GM23248 (cell line): Measurements from ENCODE around the gene LYPD4. TPM values are rescaled to one million over a fixed set of nuclear protein-coding genes. Genes with fewer than 3 reads are reported as not detected.

ENCODE experiments used
- DNase-seq: peaks from one replicate; pipeline ENCODE4 v3.0.0-alpha.2; 2015
- H2AFZ ChIP-seq: fragments of 200-600 bp; sonication (generic); 2 replicates; pipeline ENCODE4 v1.6.1; 2016; ENCODE audit warnings: antibody characterized with exemption
- H3F3A ChIP-seq: fragments of 200-600 bp; sonication (generic); 2 replicates; pipeline ENCODE4 v1.6.1; 2016; ENCODE audit warnings: mild to moderate bottlenecking, antibody characterized with exemption, mixed run types; ENCODE audit not compliant: insufficient read depth
- H3K27ac ChIP-seq: fragments of 200-600 bp; sonication (generic); 2 replicates; pipeline ENCODE4 v1.5.1; 2016; ENCODE audit warnings: mild to moderate bottlenecking
- H3K27me3 ChIP-seq: fragments of 200-600 bp; sonication (generic); replicated peaks from 2 replicates; pipeline ENCODE4 v1.6.1; 2016; ENCODE audit warnings: mild to moderate bottlenecking; ENCODE audit not compliant: insufficient read depth
- H3K36me3 ChIP-seq: fragments of 200-600 bp; sonication (generic); 2 replicates; pipeline ENCODE4 v1.6.1; 2016; ENCODE audit warnings: low read depth, mild to moderate bottlenecking
- H3K4me1 ChIP-seq: fragments of 200-600 bp; sonication (generic); 2 replicates; pipeline ENCODE4 v1.6.1; 2016; ENCODE audit warnings: mild to moderate bottlenecking; ENCODE audit not compliant: insufficient read depth
- H3K4me2 ChIP-seq: fragments of 200-600 bp; sonication (generic); one replicate; pipeline ENCODE4 v1.6.1; 2016; ENCODE audit warnings: mild to moderate bottlenecking; ENCODE audit not compliant: unreplicated experiment
- H3K4me3 ChIP-seq: fragments of 200-600 bp; sonication (generic); 2 replicates; pipeline ENCODE4 v1.5.1; 2016; ENCODE audit warnings: mild to moderate bottlenecking
- H3K79me2 ChIP-seq: fragments of 200-600 bp; sonication (generic); 2 replicates; pipeline ENCODE4 v1.6.1; 2016; ENCODE audit warnings: mild to moderate bottlenecking; ENCODE audit not compliant: insufficient read depth
- H3K9ac ChIP-seq: fragments of 200-600 bp; sonication (generic); 2 replicates; pipeline ENCODE4 v1.6.1; 2016; ENCODE audit warnings: mild to moderate bottlenecking
- H3K9me2 ChIP-seq: fragments of 200-600 bp; sonication (generic); 2 replicates; pipeline ENCODE4 v1.6.1; 2016; ENCODE audit warnings: mixed run types, mild to moderate bottlenecking, moderate library complexity; ENCODE audit not compliant: insufficient read depth
- H3K9me3 ChIP-seq: fragments of 200-600 bp; sonication (generic); one replicate; pipeline ENCODE4 v1.6.1; 2017; ENCODE audit warnings: low read depth
- H4K20me1 ChIP-seq: fragments of 200-600 bp; sonication (generic); 2 replicates; pipeline ENCODE4 v1.6.0; 2016; ENCODE audit not compliant: insufficient read depth
- EZH2 ChIP-seq: fragments of 200-600 bp; sonication (generic); IDR thresholded peaks from 2 replicates; pipeline ENCODE4 v1.6.1; 2018; ENCODE audit warnings: antibody characterized with exemption, mild to moderate bottlenecking; ENCODE audit not compliant: insufficient read depth, poor library complexity, severe bottlenecking
- EZH2phosphoT487 ChIP-seq: fragments of 200-600 bp; sonication (generic); IDR thresholded peaks from 2 replicates; pipeline ENCODE4 v1.6.1; 2018; ENCODE audit warnings: antibody characterized with exemption, moderate library complexity, mild to moderate bottlenecking, low read depth; ENCODE audit not compliant: insufficient read depth
- WGBS, 2 experiments: methylation state at CpG; one replicate each; pipeline ENCODE4 v1.1.6; 2015 to 2017; ENCODE audit warnings: low lambda C conversion rate in 2 of 2, low coverage in 1 of 2; ENCODE audit errors: missing lambda C conversion rate in 2 of 2; 5-methylcytosine and 5-hydroxymethylcytosine counted together
- in situ Hi-C: fragments of 300-500 bp; cut with MboI; formaldehyde crosslinking; loops from 2 replicates; pipeline ENCODE4 v1.15.0; 2020
- polyA plus RNA-seq: library from polyadenylated mRNA; unstranded; fragments of >200 nt; fragmentation: Nextera tagmentation; extraction: Ambion mirVana; gene quantifications from 2 replicates; pipeline ENCODE4 v1.2.1, GENCODE V29; 2016
- total RNA-seq: library from RNA; depleted of rRNA; stranded (reverse); fragments of >200 nt; shearing (Covaris generic); gene quantifications from 2 replicates; pipeline ENCODE4 v1.2.3, GENCODE V29; 2014

Gene LYPD4
- total and polyA plus RNA-seq, 2 experiments from 2014 or later: not detected

DNA sequence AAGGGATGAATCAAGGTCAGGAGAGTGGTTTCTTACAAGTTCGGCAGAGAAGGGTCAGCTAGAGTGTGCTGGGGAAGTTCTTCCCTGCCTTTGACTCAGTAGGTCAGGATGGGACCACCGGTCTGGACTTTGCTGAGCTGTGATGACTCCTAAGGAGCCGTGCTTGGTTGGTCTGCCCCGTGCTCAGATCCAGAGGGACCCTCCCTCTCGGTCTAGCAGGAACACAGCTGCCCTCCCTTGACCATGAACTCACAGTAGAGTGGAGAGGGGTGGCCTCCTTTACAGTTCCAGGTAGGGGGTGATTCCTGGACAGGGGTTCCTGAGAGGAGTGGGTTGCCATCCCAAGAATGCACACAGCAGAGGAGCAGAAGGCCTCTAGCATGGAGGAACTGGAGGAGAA is 19.9 kb upstream of the LYPD4 start:
- no peak overlapping the region for H3K4me2 ChIP-seq
- in situ Hi-C loops: no loop called here
- no peaks in the 10 kb centered on the region for H3K9me2 ChIP-seq
- peak overlapping the region; percentile 12; the same call in 1 of the 2 replicates for H3K9ac ChIP-seq
- peaks cover 27% of the 10 kb centered on the region for H3K4me1 ChIP-seq
- H3K4me3 ChIP-seq: no peak overlapping the region
- WGBS, 2 experiments: 80% methylated on average over 5 of the region's 5 CpGs
- no peak for TF ChIP-seq EZH2phosphoT487
- no peak for TF ChIP-seq EZH2
- H3F3A ChIP-seq: peaks cover 73% of the 10 kb centered on the region
- H3K27me3 ChIP-seq: no peaks in the 10 kb centered on the region
- no peaks in the 10 kb centered on the region for H3K9me3 ChIP-seq
- no peak overlapping the region for H3K27ac ChIP-seq
- no peak for DNase-seq
- no peak overlapping the region for H2AFZ ChIP-seq
- peaks cover 72% of the 10 kb centered on the region for H3K36me3 ChIP-seq
- peaks cover 28% of the 10 kb centered on the region; the same call in 1 of the 2 replicates for H4K20me1 ChIP-seq
- peaks cover 86% of the 10 kb centered on the region for H3K79me2 ChIP-seq

DNA sequence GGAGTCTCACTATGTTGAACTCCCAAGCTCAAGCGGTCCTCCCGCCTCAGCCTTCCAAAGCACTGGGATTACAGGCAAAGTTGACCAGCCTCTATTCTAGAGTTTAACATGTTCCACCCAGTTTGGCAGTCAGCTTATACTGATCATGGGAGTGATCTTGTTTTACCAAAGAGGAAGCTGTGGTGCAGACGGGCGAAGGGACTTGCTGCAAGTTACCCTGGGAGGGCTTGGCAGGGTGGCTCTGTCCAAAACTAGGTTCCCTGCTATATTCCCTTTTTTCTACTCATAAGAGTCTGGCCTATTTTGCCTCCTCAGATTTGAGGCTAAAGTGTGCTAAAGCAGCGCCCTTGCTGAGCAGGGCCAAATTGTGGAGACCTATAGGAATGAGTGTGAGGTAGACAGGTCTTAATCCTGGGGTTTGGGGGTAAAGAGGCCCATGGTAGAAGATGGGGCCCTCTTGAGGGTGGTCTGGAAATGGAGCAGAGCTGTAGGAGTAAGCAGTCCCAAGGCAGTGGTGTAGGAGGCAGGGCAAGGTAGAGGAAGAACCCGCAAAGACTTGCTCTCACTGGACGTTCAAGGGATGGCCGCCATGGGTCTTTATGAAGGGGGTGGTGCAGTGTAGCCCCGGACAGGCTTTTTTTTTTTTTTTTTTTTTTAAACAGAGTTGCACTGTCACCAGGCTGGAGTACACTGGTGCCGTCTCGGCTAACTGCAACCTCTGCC is 18.9 kb upstream of the LYPD4 start:
- no peak for DNase-seq
- Histone ChIP-seq H3K4me2 (peak overlapping the region; percentile 47), H3K27ac (no peak overlapping the region), H3K9me3 (no peaks in the 10 kb centered on the region), H2AFZ (no peak overlapping the region), H3K79me2 (peaks cover 83% of the 10 kb centered on the region), H3K27me3 (no peaks in the 10 kb centered on the region), H3K4me1 (peaks cover 30% of the 10 kb centered on the region), H4K20me1 (0 out of 2 replicates have a peak, but pooled peaks cover 19% of the 10 kb centered on the region), H3K36me3 (peaks cover 64% of the 10 kb centered on the region), H3K9me2 (no peaks in the 10 kb centered on the region), H3K4me3 (no peak overlapping the region), H3K9ac (peak overlapping the region; percentile 99), H3F3A (peaks cover 67% of the 10 kb centered on the region)
- no peak for TF ChIP-seq EZH2
- WGBS, 2 experiments: 83 to 87% methylated on average over 11 of the region's 11 CpGs
- in situ Hi-C loops: no loop called here

DNA sequence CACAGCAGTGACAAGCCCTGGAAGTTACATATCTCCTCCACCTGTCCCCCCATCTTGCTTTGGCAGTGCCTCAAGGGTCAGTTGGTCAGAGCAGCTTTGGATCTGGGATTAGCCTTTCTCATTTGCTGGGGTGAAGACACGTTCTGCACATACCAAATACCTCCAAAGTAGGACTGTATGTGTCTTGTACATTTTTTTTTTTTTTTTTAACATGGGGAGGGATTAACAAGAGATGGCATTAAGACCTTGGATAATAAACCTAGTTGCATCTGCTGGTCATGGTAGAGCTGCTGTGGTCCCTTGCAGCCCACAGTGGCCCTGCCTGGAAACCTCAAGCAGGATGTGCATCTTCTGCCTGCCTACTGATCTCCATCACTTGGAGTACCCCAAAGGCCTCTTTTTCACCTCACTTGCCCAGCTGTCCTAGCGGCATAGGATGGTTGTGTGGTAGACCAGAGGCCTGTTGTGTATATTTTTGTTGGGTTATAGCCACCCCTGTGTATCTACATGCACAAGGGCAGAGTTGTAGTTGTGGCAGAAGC is 18.0 kb upstream of the LYPD4 start:
- no peaks in the 10 kb centered on the region for H3K9me2 ChIP-seq
- TF ChIP-seq EZH2phosphoT487 (no peak), EZH2 (no peak)
- peak overlapping the region; percentile 76 for H3K4me3 ChIP-seq
- H3K27me3 ChIP-seq: no peaks in the 10 kb centered on the region
- 54 to 57% methylated on average over 2 of the region's 2 CpGs for WGBS, 2 experiments
- H3K79me2 ChIP-seq: peaks cover 74% of the 10 kb centered on the region
- H3K4me1 ChIP-seq: peaks cover 30% of the 10 kb centered on the region
- no peak overlapping the region for H2AFZ ChIP-seq
- H3K9me3 ChIP-seq: no peaks in the 10 kb centered on the region
- peak overlapping the region; percentile 99 for H3K9ac ChIP-seq
- DNase-seq: no peak
- in situ Hi-C loops: no loop called here
- H3F3A ChIP-seq: peaks cover 59% of the 10 kb centered on the region
- H3K4me2 ChIP-seq: peak overlapping the region; percentile 93
- 0 out of 2 replicates have a peak, but pooled peaks cover 15% of the 10 kb centered on the region for H4K20me1 ChIP-seq
- peaks cover 55% of the 10 kb centered on the region for H3K36me3 ChIP-seq
- no peak overlapping the region for H3K27ac ChIP-seq

DNA sequence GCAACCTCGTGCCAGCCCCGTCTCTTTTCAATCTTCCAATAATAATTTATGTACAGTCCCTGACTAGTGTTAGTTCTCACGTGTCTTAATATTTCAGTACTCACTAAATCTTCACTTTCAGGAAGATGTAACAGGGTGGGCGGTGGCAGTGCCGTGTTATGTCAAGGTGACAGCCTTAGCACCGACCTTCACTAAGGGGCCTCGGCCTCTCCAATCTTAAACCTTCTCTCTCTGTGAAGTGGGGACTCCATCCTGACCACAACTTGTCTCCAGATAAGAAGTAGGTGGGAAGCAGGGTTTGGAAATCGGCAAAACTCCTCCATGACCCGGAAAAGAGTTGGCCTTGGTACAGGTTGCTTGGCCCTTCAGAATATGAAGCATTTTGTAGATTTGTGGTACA is 17.4 kb upstream of the LYPD4 start:
- H2AFZ ChIP-seq: no peak overlapping the region
- H3K4me1 ChIP-seq: peaks cover 30% of the 10 kb centered on the region
- 83 to 85% methylated on average over 9 of the region's 9 CpGs for WGBS, 2 experiments
- H3K27me3 ChIP-seq: no peaks in the 10 kb centered on the region
- peaks cover 68% of the 10 kb centered on the region for H3K79me2 ChIP-seq
- peaks cover 52% of the 10 kb centered on the region for H3F3A ChIP-seq
- H3K4me3 ChIP-seq: peak overlapping the region; percentile 76
- H3K4me2 ChIP-seq: peak overlapping the region; percentile 93
- H3K9me3 ChIP-seq: no peaks in the 10 kb centered on the region
- in situ Hi-C loops: no loop called here
- 0 out of 2 replicates have a peak, but pooled peaks cover 15% of the 10 kb centered on the region for H4K20me1 ChIP-seq
- no peak for DNase-seq
- H3K36me3 ChIP-seq: peaks cover 48% of the 10 kb centered on the region
- H3K9me2 ChIP-seq: no peaks in the 10 kb centered on the region
- peak overlapping the region; percentile 99 for H3K9ac ChIP-seq
- no peak overlapping the region for H3K27ac ChIP-seq
- TF ChIP-seq EZH2phosphoT487 (no peak), EZH2 (no peak)
